ENCODE data around the gene PIAS1. TPM values are rescaled to one million over a fixed set of nuclear protein-coding genes. Genes with fewer than 3 reads are reported as not detected.

The PIAS1 gene
- total RNA-seq, 4 donors from 2014 or later, result 61.8 to 106 (median 86.3) TPM

- TF ChIP-seq POLR2A (IDR thresholded peaks at IDR 0.05), result no peak
- TF ChIP-seq EP300 (IDR thresholded peaks at IDR 0.05), result no peak
- TF ChIP-seq, protein P1, sequence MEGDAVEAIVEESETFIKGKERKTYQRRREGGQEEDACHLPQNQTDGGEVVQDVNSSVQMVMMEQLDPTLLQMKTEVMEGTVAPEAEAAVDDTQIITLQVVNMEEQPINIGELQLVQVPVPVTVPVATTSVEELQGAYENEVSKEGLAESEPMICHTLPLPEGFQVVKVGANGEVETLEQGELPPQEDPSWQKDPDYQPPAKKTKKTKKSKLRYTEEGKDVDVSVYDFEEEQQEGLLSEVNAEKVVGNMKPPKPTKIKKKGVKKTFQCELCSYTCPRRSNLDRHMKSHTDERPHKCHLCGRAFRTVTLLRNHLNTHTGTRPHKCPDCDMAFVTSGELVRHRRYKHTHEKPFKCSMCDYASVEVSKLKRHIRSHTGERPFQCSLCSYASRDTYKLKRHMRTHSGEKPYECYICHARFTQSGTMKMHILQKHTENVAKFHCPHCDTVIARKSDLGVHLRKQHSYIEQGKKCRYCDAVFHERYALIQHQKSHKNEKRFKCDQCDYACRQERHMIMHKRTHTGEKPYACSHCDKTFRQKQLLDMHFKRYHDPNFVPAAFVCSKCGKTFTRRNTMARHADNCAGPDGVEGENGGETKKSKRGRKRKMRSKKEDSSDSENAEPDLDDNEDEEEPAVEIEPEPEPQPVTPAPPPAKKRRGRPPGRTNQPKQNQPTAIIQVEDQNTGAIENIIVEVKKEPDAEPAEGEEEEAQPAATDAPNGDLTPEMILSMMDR (IDR thresholded peaks at IDR 0.05), result no peak
- Histone ChIP-seq H3K4me3 (no peak overlapping the region), H3K9me3 (no peaks in the 10 kb centered on the region), H3K27ac (peak overlapping the region; percentile 42 to 76 (median 58)), H3K36me3 (peaks cover 0 to 47% (median 0%) of the 10 kb centered on the region in 3 donors), H3K4me1 (peaks cover 0 to 34% (median 12%) of the 10 kb centered on the region in 4 donors), H3K27me3 (no peaks in the 10 kb centered on the region)
- WGBS, 2 donors, result 57 to 67% methylated on average over 2 of the region's 2 CpGs
- no peak for DNase-seq (ENCODE audit: low spot score in 2 of 2)
These were observed 134.5 kb downstream of the PIAS1 start for GRCh38 chr15:68188647-68189046.

DNA sequence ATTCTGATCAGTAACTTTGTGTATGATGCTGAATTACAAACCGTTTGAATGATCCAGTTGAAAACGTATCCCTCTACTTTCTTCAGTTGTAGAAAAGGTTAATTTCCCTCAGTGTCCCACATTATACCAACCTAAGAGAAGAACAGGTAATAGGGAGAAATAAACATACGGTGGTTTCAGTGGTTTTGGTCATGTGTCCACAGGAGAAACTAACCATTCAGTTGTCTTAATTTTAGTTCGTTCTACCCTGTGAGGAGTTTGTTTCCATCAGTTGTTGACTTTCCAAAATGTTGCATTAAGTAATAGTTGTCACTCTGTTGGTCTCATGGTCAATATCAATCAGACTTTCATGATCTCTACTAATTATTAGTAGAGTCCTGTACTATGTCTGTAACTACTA lies 135.9 kb downstream of the PIAS1 start:
- DNase-seq (ENCODE audit: low spot score in 2 of 2), result no peak
- Histone ChIP-seq H3K27ac (no peak overlapping the region), H3K4me3 (no peak overlapping the region), H3K27me3 (no peaks in the 10 kb centered on the region), H3K4me1 (peaks cover 0 to 41% (median 12%) of the 10 kb centered on the region in 4 donors), H3K36me3 (peaks cover 0 to 33% (median 0%) of the 10 kb centered on the region in 3 donors), H3K9me3 (no peaks in the 10 kb centered on the region)
- WGBS, 2 donors, result 87 to 93% methylated on average over 4 of the region's 4 CpGs
- TF ChIP-seq EP300 (IDR thresholded peaks at IDR 0.05), result no peak
- no peak for TF ChIP-seq POLR2A (IDR thresholded peaks at IDR 0.05)
- TF ChIP-seq, protein P1 (IDR thresholded peaks at IDR 0.05), result no peak

- H3K4me3 ChIP-seq, result no peak overlapping the region
- TF ChIP-seq POLR2A (IDR thresholded peaks at IDR 0.05) (no peak), EP300 (IDR thresholded peaks at IDR 0.05) (no peak)
- TF ChIP-seq, protein P1 (IDR thresholded peaks at IDR 0.05), result no peak
- no peak for DNase-seq (ENCODE audit: low spot score in 2 of 2)
- no peaks in the 10 kb centered on the region for H3K27me3 ChIP-seq
- H3K9me3 ChIP-seq, result no peaks in the 10 kb centered on the region
- H3K36me3 ChIP-seq, result peaks cover 0 to 28% (median 0%) of the 10 kb centered on the region in 3 donors
- no peak overlapping the region for H3K27ac ChIP-seq
- peaks cover 0 to 46% (median 15%) of the 10 kb centered on the region in 4 donors for H3K4me1 ChIP-seq
- WGBS, 2 donors, result 60 to 63% methylated on average over 3 of the region's 3 CpGs
These were observed 137.4 kb downstream of the PIAS1 start for GRCh38 chr15:68191555-68191954.

- Histone ChIP-seq H3K27ac (no peak overlapping the region), H3K4me1 (peaks cover 0 to 42% (median 15%) of the 10 kb centered on the region in 4 donors), H3K36me3 (peaks cover 0 to 32% (median 0%) of the 10 kb centered on the region in 3 donors), H3K4me3 (no peak overlapping the region), H3K27me3 (no peaks in the 10 kb centered on the region), H3K9me3 (no peaks in the 10 kb centered on the region)
- TF ChIP-seq, protein P1 (IDR thresholded peaks at IDR 0.05), result no peak
- TF ChIP-seq POLR2A (IDR thresholded peaks at IDR 0.05), result no peak
- TF ChIP-seq EP300 (IDR thresholded peaks at IDR 0.05), result no peak
- DNase-seq (ENCODE audit: low spot score in 2 of 2), result no peak
- 85 to 96% methylated on average over 4 of the region's 4 CpGs for WGBS, 2 donors
These were observed 138.0 kb downstream of the PIAS1 start for GRCh38 chr15:68192117-68192516.

GRCh38 chr15:68192804-68193486 lies 138.8 kb downstream of the PIAS1 start:
- DNase-seq (ENCODE audit: low spot score in 2 of 2), result no peak
- Histone ChIP-seq H3K27ac (peak overlapping the region in 2 of 4 donors; percentile 9 to 38), H3K9me3 (no peaks in the 10 kb centered on the region), H3K27me3 (no peaks in the 10 kb centered on the region), H3K4me3 (no peak overlapping the region), H3K36me3 (peaks cover 0 to 32% (median 0%) of the 10 kb centered on the region in 3 donors), H3K4me1 (peaks cover 0 to 36% (median 10%) of the 10 kb centered on the region in 4 donors)
- TF ChIP-seq, protein P1 (IDR thresholded peaks at IDR 0.05), result no peak
- TF ChIP-seq POLR2A (IDR thresholded peaks at IDR 0.05) (no peak), EP300 (IDR thresholded peaks at IDR 0.05) (no peak)
- WGBS, 2 donors, result 78 to 82% methylated on average over 5 of the region's 5 CpGs

Measured in tibial nerve (tissue), 4 donors.